ENCODE results near the gene RIPPLY1. TPM values are rescaled to one million over a fixed set of nuclear protein-coding genes. Genes with fewer than 3 reads are reported as not detected.

Gene RIPPLY1
- total RNA-seq, 1 donor from 2014 or later = not detected

DNA sequence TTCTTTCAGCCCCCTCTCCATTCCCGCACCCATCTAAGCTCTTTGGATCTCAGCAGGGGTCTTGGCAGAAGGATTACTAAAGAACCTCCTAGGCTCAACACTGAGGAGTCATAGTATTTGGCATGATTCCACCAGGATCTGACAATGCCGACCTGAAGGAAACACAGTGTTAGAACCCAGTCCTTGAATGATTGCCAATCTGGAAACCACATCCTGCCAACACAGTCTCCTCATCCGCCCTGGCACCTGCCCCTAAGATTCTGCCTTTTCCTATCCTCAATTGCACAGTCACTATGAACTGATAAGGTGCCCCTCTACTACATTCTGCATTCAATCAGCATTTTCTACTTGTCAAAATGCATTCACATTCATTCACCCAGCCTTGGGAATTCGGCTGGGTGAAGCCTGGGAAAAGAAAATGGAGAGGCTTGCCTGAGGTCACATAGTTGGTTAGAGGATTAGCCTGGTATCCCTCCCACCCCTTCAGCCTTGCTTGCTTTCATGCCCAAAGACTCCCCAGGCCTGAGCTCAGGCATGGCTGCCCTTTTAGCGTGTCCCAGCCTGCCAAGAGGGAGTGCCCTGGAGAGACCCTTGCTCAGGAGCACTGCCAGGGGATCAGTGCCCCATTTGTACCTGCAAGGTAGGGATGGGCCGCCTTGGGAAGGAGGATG, 14.8 kb upstream of the RIPPLY1 start:
- DNase-seq (ENCODE audit: low read depth) = no peak
- TF ChIP-seq, protein P1, sequence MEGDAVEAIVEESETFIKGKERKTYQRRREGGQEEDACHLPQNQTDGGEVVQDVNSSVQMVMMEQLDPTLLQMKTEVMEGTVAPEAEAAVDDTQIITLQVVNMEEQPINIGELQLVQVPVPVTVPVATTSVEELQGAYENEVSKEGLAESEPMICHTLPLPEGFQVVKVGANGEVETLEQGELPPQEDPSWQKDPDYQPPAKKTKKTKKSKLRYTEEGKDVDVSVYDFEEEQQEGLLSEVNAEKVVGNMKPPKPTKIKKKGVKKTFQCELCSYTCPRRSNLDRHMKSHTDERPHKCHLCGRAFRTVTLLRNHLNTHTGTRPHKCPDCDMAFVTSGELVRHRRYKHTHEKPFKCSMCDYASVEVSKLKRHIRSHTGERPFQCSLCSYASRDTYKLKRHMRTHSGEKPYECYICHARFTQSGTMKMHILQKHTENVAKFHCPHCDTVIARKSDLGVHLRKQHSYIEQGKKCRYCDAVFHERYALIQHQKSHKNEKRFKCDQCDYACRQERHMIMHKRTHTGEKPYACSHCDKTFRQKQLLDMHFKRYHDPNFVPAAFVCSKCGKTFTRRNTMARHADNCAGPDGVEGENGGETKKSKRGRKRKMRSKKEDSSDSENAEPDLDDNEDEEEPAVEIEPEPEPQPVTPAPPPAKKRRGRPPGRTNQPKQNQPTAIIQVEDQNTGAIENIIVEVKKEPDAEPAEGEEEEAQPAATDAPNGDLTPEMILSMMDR (conservative IDR thresholded peaks at IDR 0.05; ENCODE audit: low read depth, low read length) = no peak
- H3K4me3 ChIP-seq (ENCODE audit: low read depth, low read length) = no peak overlapping the region

DNA sequence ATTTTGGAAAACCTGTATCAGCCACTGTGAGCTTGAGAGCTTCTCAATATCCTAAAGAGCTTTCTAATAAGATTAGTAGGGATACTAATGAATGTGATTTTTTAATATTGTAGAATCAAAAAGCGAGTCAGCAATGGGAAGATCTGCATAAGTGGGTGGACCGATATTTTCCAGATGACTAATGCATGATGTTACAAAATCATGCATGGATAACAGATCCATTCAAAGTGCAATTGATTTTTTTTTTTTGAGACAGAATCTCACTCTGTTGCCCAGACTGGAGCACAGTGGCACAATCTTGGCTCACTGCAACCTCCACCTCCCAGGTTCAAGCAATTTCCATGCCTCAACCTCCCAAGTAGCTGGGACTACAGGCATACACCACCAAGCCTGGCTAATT, 9.7 kb upstream of the RIPPLY1 start:
- no peak overlapping the region for H3K4me3 ChIP-seq (ENCODE audit: low read depth, low read length)
- TF ChIP-seq, protein P1 (conservative IDR thresholded peaks at IDR 0.05; ENCODE audit: low read depth, low read length) = no peak
- DNase-seq (ENCODE audit: low read depth) = no peak

DNA sequence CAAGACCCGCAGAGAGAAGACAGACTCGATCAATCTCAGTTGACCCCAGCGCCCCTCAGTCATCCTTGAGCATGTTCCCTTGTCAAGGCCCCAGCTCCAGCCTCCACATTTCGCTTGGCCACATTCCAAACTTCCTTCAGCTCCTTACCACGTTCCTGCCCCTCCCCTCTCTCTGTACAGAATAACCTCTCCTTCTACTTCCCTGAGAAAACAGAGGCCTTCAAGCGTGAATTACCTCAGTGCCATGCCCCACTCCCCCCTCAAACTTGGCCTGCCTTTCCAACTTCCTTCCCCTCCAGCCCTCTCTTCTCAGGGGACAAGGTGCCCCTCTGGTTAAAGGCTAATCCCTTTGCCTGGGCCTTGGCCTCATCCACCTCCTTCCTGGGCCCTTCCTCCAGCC, 3.2 kb upstream of the RIPPLY1 start:
- DNase-seq (ENCODE audit: low read depth) = no peak
- no peak overlapping the region for H3K4me3 ChIP-seq (ENCODE audit: low read depth, low read length)

DNA sequence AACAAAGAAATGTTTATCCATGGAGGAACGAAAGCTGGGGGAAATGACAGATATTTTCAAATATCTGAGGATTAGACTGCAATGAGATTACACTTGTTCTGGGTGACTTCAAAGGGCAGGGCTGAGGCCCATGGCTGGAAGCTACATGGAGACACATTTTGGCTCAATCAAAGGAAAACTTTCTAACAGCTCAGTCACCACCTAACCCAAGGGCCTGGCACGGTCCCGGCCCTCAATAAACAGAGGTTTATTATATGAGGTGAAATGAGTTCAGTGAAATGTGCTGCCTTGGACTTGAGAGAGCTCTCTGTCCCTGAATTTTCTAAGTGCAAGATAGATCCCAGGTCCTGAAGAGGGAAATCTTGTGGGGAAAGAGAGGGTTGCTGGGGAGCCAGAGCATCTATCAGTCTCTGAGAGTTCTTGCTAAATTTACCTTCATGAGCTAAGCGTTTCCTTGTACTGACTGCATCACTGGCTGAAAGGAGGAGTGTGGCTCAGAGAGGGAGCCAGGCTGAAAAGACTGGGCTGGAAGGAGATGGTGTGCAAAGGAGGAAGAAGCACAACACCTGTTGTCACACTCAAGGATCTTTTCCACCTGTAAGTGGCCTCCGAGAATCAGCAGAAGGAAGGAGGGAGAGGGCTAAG, 2.0 kb upstream of the RIPPLY1 start:
- DNase-seq (ENCODE audit: low read depth) = no peak
- no peak overlapping the region for H3K4me3 ChIP-seq (ENCODE audit: low read depth, low read length)
- TF ChIP-seq, protein P1 (conservative IDR thresholded peaks at IDR 0.05; ENCODE audit: low read depth, low read length) = no peak

More for the DNA sequence above, 3.2 kb upstream of the RIPPLY1 start:
- TF ChIP-seq, protein P1 (conservative IDR thresholded peaks at IDR 0.05; ENCODE audit: low read depth, low read length) = no peak

GRCh38 chrX:106903856-106904528, 851 bp upstream of the RIPPLY1 start:
- TF ChIP-seq, protein P1 (conservative IDR thresholded peaks at IDR 0.05; ENCODE audit: low read depth, low read length) = no peak
- no peak overlapping the region for H3K4me3 ChIP-seq (ENCODE audit: low read depth, low read length)
- DNase-seq (ENCODE audit: low read depth) = no peak

- no peak for DNase-seq (ENCODE audit: low read depth)
- H3K4me3 ChIP-seq (ENCODE audit: low read depth, low read length) = no peak overlapping the region
- TF ChIP-seq, protein P1 (conservative IDR thresholded peaks at IDR 0.05; ENCODE audit: low read depth, low read length) = no peak
These were observed 457 bp downstream of the RIPPLY1 start for GRCh38 chrX:106902684-106903083.
